ENCODE results near the gene GHDC.

DNA sequence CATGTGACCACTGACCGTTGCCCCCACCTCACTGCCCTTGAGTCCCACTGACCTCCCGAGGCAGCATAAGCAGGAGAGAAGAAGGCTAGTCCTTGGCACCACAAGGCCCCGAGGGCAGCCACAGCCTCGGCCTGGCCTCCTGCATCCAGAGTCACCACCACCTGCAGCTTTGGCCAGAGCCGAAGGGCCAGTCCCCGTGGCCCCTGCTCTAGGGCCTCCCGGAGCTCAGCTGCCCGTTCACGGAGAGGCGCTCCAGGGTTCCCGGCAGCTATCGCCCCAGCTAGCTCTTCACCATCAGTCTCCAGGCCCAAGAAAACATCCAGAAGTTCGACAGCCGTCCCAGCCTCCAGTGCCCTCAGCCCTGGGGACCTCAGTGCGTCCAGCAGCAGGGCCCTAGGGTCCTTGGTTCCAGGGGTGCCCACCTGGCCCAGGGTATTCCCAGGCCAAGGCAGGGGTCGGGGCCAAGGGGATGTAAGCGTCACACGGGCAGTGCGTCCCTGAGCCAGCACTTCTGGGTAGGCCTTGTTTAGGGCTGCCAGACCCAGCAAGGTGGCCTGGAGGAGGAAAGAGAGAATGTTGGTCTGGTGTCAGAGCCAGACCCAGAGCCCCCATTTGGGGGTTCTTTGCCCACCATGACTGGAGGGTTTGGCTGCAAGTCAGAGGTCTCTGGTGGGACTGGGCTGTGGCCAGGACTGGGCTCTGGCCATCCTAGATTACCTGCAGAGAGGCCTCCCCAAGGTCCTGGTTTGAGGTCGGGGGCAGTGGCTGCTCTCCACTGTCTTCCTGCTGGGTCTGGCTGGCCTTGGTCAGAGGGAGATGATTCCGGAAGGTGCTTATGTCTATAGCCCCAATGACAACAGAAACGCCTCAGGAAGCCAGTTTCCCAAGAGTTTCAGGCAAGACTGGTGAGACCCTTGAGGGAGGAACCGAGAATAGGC is 1.8 kb downstream of the GHDC start:
- TF ChIP-seq TAF1 (IDR thresholded peaks at IDR 0.05; ENCODE audit: low read depth, low read length) (no peak), POLR2AphosphoS5 (IDR thresholded peaks at IDR 0.05; ENCODE audit: low read depth, low read length) (no peak), POU2F2 (IDR thresholded peaks at IDR 0.05; ENCODE audit: low read depth, low read length) (no peak), POLR2A (IDR thresholded peaks at IDR 0.05; ENCODE audit: low read depth, low read length) (no peak), SPI1 (IDR thresholded peaks at IDR 0.05; ENCODE audit: low read depth, low read length) (no peak)
